K562 (cell line): Measurements from ENCODE around the gene GORASP1. TPM values are rescaled to one million over a fixed set of nuclear protein-coding genes. Genes with fewer than 3 reads are reported as not detected.

Experiments used
- GTF2A2 ChIP-seq: IDR thresholded peaks from 2 replicates; pipeline ENCODE4 v1.6.1; 2016; ENCODE audit warnings: mild to moderate bottlenecking, missing genetic modification characterization, missing compliant biosample characterization
- MTA2 ChIP-seq: fragments of 450-650 bp; IDR thresholded peaks from 2 replicates; pipeline ENCODE4 v1.6.1; 2016; ENCODE audit warnings: low read depth
- NR1H2 ChIP-seq: sonication (generic); formaldehyde crosslinking; IDR thresholded peaks from 2 replicates; pipeline ENCODE4 v1.4.0; 2020; ENCODE audit warnings: mild to moderate bottlenecking, missing genetic modification reagents
- SMARCB1 ChIP-seq: IDR thresholded peaks from 2 replicates; pipeline ENCODE4 v1.6.1; 2011; ENCODE audit warnings: improper control_type of control experiment, low read depth; ENCODE audit not compliant: insufficient read length
- SREBF1 ChIP-seq: fragments of 150-350 bp; IDR thresholded peaks from 2 replicates; pipeline ENCODE4 v1.6.1; 2014; ENCODE audit warnings: antibody characterized with exemption, low read depth, low read length, borderline replicate concordance
- SRSF9 ChIP-seq: fragments of 200-400 bp; formaldehyde crosslinking; IDR thresholded peaks from 2 replicates; pipeline ENCODE4 v1.6.1; 2017; ENCODE audit warnings: low read depth, low read length, borderline replicate concordance
- ZNF696 ChIP-seq: fragments of 250-450 bp; sonication (Bioruptor Pico); conservative IDR thresholded peaks from 2 replicates; pipeline ENCODE4 v1.4.0; 2020; ENCODE audit warnings: mild to moderate bottlenecking, moderate library complexity
- ZZZ3 ChIP-seq: fragments of 450-650 bp; IDR thresholded peaks from 2 replicates; pipeline ENCODE4 v1.6.1; 2016; ENCODE audit warnings: antibody characterized with exemption, mild to moderate bottlenecking, moderate library complexity
- polyA plus RNA-seq, 8 experiments: library from polyadenylated mRNA; depleted of rRNA in 4 of 8; stranded (reverse) in 5 of 8; unstranded in 3 of 8; fragments of >200 nt; fragmentation: Nextera tagmentation in 2 of 8; fragmentation: Illumina TruSeq in 1 of 8; extraction: Ambion mirVana in 2 of 8; extraction: Trizol in 1 of 8; gene quantifications; 2 replicates each; pipeline versions ENCODE4 v1.2.1 to v1.2.3, GENCODE V29; 2011 to 2014; ENCODE audit warnings: inconsistent platforms in 1 of 8, missing spikeins in 1 of 8
- total RNA-seq, 7 experiments: library from RNA; depleted of rRNA in 6 of 7; stranded (reverse); fragments of >200 nt in 6 of 7; fragmentation: Illumina TruSeq in 2 of 7; extraction: Trizol in 2 of 7; gene quantifications; 2 replicates each; pipeline versions ENCODE4 v1.2.1 to v1.2.3, GENCODE V29; 2011 to 2021; ENCODE audit warnings: low replicate concordance in 1 of 7
- TF ChIP-seq, protein P1 (sequence below): sonication (generic); formaldehyde crosslinking; IDR thresholded peaks from 2 replicates; pipeline ENCODE4 v1.4.0; 2020; ENCODE audit warnings: mild to moderate bottlenecking, missing genetic modification reagents
- TF ChIP-seq, protein P2 (sequence below), 2 experiments: fragments of 200-800 bp in 1 of 2; sonication (Bioruptor generic) in 1 of 2; sonication (generic) in 1 of 2; formaldehyde crosslinking in 1 of 2; IDR thresholded peaks in 1 of 2; conservative IDR thresholded peaks in 1 of 2; 2 replicates each; pipeline versions ENCODE4 v1.5.0 to v1.6.1; 2016 to 2020; ENCODE audit warnings: missing compliant biosample characterization in 1 of 2, missing genetic modification characterization in 1 of 2, missing genetic modification reagents in 1 of 2
- TF ChIP-seq, protein P3 (sequence below): fragments of 250-450 bp; sonication (Bioruptor Pico); IDR thresholded peaks from 2 replicates; pipeline ENCODE4 v1.9.0; 2021; ENCODE audit warnings: mild to moderate bottlenecking, inconsistent platforms
- TF ChIP-seq, protein P4 (sequence below), 2 experiments: fragments of 450-650 bp in 1 of 2; sonication (generic) in 1 of 2; formaldehyde crosslinking in 1 of 2; IDR thresholded peaks; 2 replicates each; pipeline versions ENCODE4 v1.7.1 to v1.9.0; 2016 to 2022; ENCODE audit warnings: inconsistent platforms in 1 of 2, mild to moderate bottlenecking in 1 of 2, missing genetic modification reagents in 1 of 2

Gene GORASP1
- total and polyA plus RNA-seq, 9 of the 15 experiments (the other 6 are each of a cell fraction or from before 2014, with no cell fraction given): 8.4 to 87.9 (median 67.6) TPM

DNA sequence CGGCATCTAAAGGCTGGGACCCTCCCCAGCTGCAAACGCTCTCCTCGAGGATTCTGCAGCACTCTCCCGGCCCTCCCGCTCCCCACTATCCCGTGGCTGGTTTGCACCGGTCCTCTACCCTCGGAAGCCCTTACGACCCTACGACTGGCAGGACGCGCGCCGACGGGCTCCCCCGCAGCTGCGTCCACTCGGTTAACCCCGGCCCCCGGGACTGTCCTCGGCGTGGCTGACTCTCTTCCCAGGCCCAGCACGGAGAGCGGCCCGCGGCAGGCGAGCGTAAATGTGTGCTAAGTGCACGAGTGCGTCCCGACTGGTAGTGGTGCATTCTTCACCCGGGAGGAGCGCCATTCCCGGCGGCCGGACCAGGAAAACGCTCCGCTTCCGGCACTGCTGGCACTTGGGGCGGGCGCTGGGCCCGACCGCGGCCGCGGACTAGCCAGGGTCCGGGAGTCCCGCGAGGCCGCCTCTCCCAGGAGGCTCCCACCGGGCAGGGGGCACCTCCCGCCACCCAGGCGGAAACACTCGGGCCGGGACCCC lies 508 bp downstream of the GORASP1 start (continued):
- TF ChIP-seq, protein P1, sequence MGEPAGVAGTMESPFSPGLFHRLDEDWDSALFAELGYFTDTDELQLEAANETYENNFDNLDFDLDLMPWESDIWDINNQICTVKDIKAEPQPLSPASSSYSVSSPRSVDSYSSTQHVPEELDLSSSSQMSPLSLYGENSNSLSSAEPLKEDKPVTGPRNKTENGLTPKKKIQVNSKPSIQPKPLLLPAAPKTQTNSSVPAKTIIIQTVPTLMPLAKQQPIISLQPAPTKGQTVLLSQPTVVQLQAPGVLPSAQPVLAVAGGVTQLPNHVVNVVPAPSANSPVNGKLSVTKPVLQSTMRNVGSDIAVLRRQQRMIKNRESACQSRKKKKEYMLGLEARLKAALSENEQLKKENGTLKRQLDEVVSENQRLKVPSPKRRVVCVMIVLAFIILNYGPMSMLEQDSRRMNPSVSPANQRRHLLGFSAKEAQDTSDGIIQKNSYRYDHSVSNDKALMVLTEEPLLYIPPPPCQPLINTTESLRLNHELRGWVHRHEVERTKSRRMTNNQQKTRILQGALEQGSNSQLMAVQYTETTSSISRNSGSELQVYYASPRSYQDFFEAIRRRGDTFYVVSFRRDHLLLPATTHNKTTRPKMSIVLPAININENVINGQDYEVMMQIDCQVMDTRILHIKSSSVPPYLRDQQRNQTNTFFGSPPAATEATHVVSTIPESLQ (CRISPR knock-in tag): no peak
- TF ChIP-seq ZZZ3 (no peak), SREBF1 (no peak), NR1H2 (CRISPR knock-in tag) (no peak), MTA2 (no peak), ZNF696 (CRISPR knock-in tag) (no peak), SMARCB1 (no peak), SRSF9 (no peak), GTF2A2 (no peak)
- TF ChIP-seq, protein P2, sequence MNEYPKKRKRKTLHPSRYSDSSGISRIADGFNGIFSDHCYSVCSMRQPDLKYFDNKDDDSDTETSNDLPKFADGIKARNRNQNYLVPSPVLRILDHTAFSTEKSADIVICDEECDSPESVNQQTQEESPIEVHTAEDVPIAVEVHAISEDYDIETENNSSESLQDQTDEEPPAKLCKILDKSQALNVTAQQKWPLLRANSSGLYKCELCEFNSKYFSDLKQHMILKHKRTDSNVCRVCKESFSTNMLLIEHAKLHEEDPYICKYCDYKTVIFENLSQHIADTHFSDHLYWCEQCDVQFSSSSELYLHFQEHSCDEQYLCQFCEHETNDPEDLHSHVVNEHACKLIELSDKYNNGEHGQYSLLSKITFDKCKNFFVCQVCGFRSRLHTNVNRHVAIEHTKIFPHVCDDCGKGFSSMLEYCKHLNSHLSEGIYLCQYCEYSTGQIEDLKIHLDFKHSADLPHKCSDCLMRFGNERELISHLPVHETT (CRISPR knock-in tag; conservative IDR thresholded peaks at IDR 0.05 in 1 of 2, IDR thresholded peaks at IDR 0.05 in 1 of 2): peak in 1 of 2 experiments; percentile 83; a peak in 1 of 4 replicates
- TF ChIP-seq, protein P3, sequence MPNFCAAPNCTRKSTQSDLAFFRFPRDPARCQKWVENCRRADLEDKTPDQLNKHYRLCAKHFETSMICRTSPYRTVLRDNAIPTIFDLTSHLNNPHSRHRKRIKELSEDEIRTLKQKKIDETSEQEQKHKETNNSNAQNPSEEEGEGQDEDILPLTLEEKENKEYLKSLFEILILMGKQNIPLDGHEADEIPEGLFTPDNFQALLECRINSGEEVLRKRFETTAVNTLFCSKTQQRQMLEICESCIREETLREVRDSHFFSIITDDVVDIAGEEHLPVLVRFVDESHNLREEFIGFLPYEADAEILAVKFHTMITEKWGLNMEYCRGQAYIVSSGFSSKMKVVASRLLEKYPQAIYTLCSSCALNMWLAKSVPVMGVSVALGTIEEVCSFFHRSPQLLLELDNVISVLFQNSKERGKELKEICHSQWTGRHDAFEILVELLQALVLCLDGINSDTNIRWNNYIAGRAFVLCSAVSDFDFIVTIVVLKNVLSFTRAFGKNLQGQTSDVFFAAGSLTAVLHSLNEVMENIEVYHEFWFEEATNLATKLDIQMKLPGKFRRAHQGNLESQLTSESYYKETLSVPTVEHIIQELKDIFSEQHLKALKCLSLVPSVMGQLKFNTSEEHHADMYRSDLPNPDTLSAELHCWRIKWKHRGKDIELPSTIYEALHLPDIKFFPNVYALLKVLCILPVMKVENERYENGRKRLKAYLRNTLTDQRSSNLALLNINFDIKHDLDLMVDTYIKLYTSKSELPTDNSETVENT (CRISPR knock-in tag): no peak
- TF ChIP-seq, protein P4, sequence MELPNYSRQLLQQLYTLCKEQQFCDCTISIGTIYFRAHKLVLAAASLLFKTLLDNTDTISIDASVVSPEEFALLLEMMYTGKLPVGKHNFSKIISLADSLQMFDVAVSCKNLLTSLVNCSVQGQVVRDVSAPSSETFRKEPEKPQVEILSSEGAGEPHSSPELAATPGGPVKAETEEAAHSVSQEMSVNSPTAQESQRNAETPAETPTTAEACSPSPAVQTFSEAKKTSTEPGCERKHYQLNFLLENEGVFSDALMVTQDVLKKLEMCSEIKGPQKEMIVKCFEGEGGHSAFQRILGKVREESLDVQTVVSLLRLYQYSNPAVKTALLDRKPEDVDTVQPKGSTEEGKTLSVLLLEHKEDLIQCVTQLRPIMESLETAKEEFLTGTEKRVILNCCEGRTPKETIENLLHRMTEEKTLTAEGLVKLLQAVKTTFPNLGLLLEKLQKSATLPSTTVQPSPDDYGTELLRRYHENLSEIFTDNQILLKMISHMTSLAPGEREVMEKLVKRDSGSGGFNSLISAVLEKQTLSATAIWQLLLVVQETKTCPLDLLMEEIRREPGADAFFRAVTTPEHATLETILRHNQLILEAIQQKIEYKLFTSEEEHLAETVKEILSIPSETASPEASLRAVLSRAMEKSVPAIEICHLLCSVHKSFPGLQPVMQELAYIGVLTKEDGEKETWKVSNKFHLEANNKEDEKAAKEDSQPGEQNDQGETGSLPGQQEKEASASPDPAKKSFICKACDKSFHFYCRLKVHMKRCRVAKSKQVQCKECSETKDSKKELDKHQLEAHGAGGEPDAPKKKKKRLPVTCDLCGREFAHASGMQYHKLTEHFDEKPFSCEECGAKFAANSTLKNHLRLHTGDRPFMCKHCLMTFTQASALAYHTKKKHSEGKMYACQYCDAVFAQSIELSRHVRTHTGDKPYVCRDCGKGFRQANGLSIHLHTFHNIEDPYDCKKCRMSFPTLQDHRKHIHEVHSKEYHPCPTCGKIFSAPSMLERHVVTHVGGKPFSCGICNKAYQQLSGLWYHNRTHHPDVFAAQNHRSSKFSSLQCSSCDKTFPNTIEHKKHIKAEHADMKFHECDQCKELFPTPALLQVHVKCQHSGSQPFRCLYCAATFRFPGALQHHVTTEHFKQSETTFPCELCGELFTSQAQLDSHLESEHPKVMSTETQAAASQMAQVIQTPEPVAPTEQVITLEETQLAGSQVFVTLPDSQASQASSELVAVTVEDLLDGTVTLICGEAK (IDR thresholded peaks at IDR 0.05): peak; percentile 44; the same call in 1 of the 2 replicates
- TF ChIP-seq, protein P4 (CRISPR knock-in tag; IDR thresholded peaks at IDR 0.05): no peak
